Upper lobe of right lung (tissue), 1 donor: ENCODE results near the gene SYT13. TPM values are rescaled to one million over a fixed set of nuclear protein-coding genes. Genes with fewer than 3 reads are reported as not detected.

ENCODE experiments used
- ATAC-seq: fragments of 200-7000 bp; cut with Tn5 transposase; one replicate; pipeline ENCODE4 v1.9.1; 2020; ENCODE audit warnings: mild to moderate bottlenecking, moderate library complexity
- DNase-seq: peaks from one replicate; pipeline ENCODE4 v3.0.0-alpha.2; 2020
- H3K27ac ChIP-seq: fragments of 200-600 bp; one replicate; pipeline ENCODE4 v1.8.0; 2022
- H3K27me3 ChIP-seq: fragments of 200-600 bp; one replicate; pipeline ENCODE4 v1.8.0; 2022; ENCODE audit warnings: mild to moderate bottlenecking
- H3K36me3 ChIP-seq: fragments of 200-600 bp; one replicate; pipeline ENCODE4 v1.8.0; 2022
- H3K4me1 ChIP-seq: fragments of 200-600 bp; one replicate; pipeline ENCODE4 v1.8.0; 2022
- H3K4me3 ChIP-seq: fragments of 200-600 bp; one replicate; pipeline ENCODE4 v1.8.0; 2022; ENCODE audit warnings: mild to moderate bottlenecking
- H3K9me3 ChIP-seq: fragments of 200-600 bp; one replicate; pipeline ENCODE4 v1.8.0; 2022
- CTCF ChIP-seq: fragments of 200-600 bp; IDR thresholded peaks from one replicate; pipeline ENCODE4 v1.8.0; 2022; ENCODE audit warnings: antibody characterized with exemption
- intact Hi-C: fragments of 100-400 bp; cut with DNase I; formaldehyde crosslinking; loops from one replicate; pipeline ENCODE4 v1.11.0; 2022
- total RNA-seq: library from RNA; stranded (reverse); fragmentation: NEBNext Ultra II Directional; extraction: Animal tissue kit (Norgen Biotek cat#: 25700); gene quantifications from one replicate; pipeline ENCODE4 v1.2.1, GENCODE V29; 2021
- donor health status: DM: no; HTN: yes; CAD: no; lungs with severe emphysema.

Gene SYT13
- total RNA-seq, 1 donor from 2014 or later, result not detected

- Histone ChIP-seq H3K27ac (no peak overlapping the region), H3K27me3 (no peaks in the 10 kb centered on the region), H3K9me3 (no peaks in the 10 kb centered on the region), H3K4me1 (no peaks in the 10 kb centered on the region), H3K4me3 (no peak overlapping the region), H3K36me3 (peaks cover 26% of the 10 kb centered on the region)
- ATAC-seq (no peak), DNase-seq (no peak)
- intact Hi-C loops, result no loop called here
- no peak for TF ChIP-seq CTCF
These were observed 56.6 kb downstream of the SYT13 start for GRCh38 chr11:45229401-45230020.

DNA sequence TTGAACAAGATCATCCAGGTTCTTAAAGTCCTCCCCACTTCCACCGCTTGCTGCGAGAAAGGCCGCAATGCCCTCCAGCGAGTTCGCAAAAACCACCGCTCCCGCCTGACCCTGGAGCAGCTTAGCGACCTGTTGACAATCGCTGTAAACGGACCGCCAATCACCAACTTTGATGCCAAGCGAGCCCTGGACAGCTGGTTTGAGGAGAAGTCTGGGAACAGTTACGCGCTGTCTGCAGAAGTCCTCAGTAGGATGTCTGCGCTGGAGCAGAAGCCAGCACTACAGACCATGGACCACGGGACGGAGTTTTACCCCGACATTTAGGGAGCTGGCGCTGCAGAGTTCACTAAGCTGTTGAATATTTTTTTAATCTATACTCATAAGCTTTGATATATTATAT lies 58.3 kb downstream of the SYT13 start:
- no peak overlapping the region for H3K27ac ChIP-seq
- H3K9me3 ChIP-seq, result no peaks in the 10 kb centered on the region
- H3K36me3 ChIP-seq, result peaks cover 26% of the 10 kb centered on the region
- H3K4me1 ChIP-seq, result no peaks in the 10 kb centered on the region
- no peaks in the 10 kb centered on the region for H3K27me3 ChIP-seq
- no peak for TF ChIP-seq CTCF
- intact Hi-C loops, result no loop called here
- ATAC-seq, result no peak
- DNase-seq, result no peak
- H3K4me3 ChIP-seq, result no peak overlapping the region

DNA sequence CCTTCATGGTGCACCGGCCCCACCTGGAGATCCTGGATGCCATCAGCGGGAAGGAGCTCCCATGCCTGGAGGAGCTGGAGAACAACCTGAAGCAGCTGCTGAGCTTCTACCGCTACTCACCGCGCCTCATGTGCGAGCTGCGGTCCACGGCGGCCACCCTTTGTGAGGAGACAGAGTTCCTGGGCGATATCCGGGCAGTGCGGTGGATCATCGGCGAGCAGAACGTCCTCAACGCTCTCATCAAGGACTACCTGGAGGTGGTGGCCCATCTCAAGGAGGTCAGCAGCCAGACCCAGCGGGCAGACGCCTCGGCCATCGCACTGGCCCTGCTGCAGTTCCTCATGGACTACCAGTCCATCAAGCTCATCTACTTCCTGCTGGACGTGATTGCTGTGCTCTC lies 59.2 kb downstream of the SYT13 start:
- H3K27ac ChIP-seq, result no peak overlapping the region
- intact Hi-C loops, result no loop called here
- no peak for DNase-seq
- ATAC-seq, result no peak
- H3K9me3 ChIP-seq, result no peaks in the 10 kb centered on the region
- H3K4me1 ChIP-seq, result no peaks in the 10 kb centered on the region
- TF ChIP-seq CTCF, result no peak
- no peak overlapping the region for H3K4me3 ChIP-seq
- H3K36me3 ChIP-seq, result peaks cover 32% of the 10 kb centered on the region
- no peaks in the 10 kb centered on the region for H3K27me3 ChIP-seq

GRCh38 chr11:45225961-45226871 lies 59.9 kb downstream of the SYT13 start:
- Histone ChIP-seq H3K4me1 (no peaks in the 10 kb centered on the region), H3K27ac (no peak overlapping the region), H3K4me3 (no peak overlapping the region), H3K27me3 (no peaks in the 10 kb centered on the region), H3K36me3 (peaks cover 37% of the 10 kb centered on the region), H3K9me3 (no peaks in the 10 kb centered on the region)
- ATAC-seq, result no peak
- no peak for TF ChIP-seq CTCF
- DNase-seq, result no peak
- intact Hi-C loops, result no loop called here

DNA sequence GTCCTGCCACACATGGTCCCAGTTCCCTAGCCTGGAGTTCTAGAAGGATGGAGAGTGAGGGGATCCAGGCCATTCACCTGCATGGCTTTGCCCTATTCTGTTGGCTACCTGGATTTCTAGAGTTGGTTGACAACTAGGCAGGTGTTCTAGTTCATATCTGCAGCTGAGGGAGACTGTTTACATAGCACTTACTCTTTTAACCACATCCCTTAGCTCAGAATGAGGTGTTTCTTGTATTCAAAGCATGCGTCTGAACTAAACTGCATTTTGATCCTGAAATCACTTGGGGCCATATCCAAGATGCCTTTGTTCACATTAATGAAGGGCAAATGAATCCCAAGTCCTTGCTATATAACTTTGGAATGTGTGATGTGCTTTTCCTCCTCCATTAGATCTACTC lies 60.9 kb downstream of the SYT13 start:
- DNase-seq (no peak), ATAC-seq (no peak)
- Histone ChIP-seq H3K4me3 (no peak overlapping the region), H3K9me3 (no peaks in the 10 kb centered on the region), H3K36me3 (peaks cover 46% of the 10 kb centered on the region), H3K27ac (no peak overlapping the region), H3K4me1 (no peaks in the 10 kb centered on the region), H3K27me3 (no peaks in the 10 kb centered on the region)
- intact Hi-C loops, result no loop called here
- no peak for TF ChIP-seq CTCF
